Liver (tissue), 3 donors: Measurements from ENCODE around the gene PCYOX1L.

ENCODE experiments used
- EGR1 ChIP-seq, 2 donors: IDR thresholded peaks; 2 replicates each; pipeline ENCODE4 v1.6.1; 2016 to 2018; ENCODE audit warnings: antibody characterized with exemption in 2 of 2, low read depth in 2 of 2
- GABPA ChIP-seq, 2 donors: IDR thresholded peaks in 1 of 2; conservative IDR thresholded peaks in 1 of 2; 2 replicates each; pipeline ENCODE4 v1.6.1; 2016; ENCODE audit warnings: antibody characterized with exemption in 2 of 2, mild to moderate bottlenecking in 1 of 2, moderate library complexity in 1 of 2
- RAD21 ChIP-seq, 2 donors: IDR thresholded peaks; 2 replicates each; pipeline ENCODE4 v1.6.1; 2016; ENCODE audit warnings: antibody characterized with exemption in 2 of 2, mild to moderate bottlenecking in 2 of 2
- REST ChIP-seq: IDR thresholded peaks from 2 replicates; pipeline ENCODE4 v1.6.1; 2016; ENCODE audit warnings: antibody characterized with exemption, mild to moderate bottlenecking
- SP1 ChIP-seq: IDR thresholded peaks from 2 replicates; pipeline ENCODE4 v1.6.1; 2018; ENCODE audit warnings: antibody characterized with exemption, mild to moderate bottlenecking
- TAF1 ChIP-seq: conservative IDR thresholded peaks from 2 replicates; pipeline ENCODE4 v1.6.1; 2016; ENCODE audit warnings: antibody characterized with exemption, mild to moderate bottlenecking
- YY1 ChIP-seq: IDR thresholded peaks from 2 replicates; pipeline ENCODE4 v1.6.1; 2016; ENCODE audit warnings: antibody characterized with exemption, mild to moderate bottlenecking
- ZBTB33 ChIP-seq: IDR thresholded peaks from 2 replicates; pipeline ENCODE4 v1.6.1; 2016; ENCODE audit warnings: antibody characterized with exemption
- TF ChIP-seq, protein P1 (sequence below): fragments of 150-350 bp; IDR thresholded peaks from 2 replicates; pipeline ENCODE4 v1.5.1; 2017; ENCODE audit warnings: improper control_type of control experiment, low read depth, low read length; ENCODE audit not compliant: missing input control
- TF ChIP-seq, protein P2 (sequence below): IDR thresholded peaks from 2 replicates; pipeline ENCODE4 v1.6.1; 2016; ENCODE audit warnings: antibody characterized with exemption
- donor health status: healthy.
- donor health status: healthy.

- TF ChIP-seq, protein P1, sequence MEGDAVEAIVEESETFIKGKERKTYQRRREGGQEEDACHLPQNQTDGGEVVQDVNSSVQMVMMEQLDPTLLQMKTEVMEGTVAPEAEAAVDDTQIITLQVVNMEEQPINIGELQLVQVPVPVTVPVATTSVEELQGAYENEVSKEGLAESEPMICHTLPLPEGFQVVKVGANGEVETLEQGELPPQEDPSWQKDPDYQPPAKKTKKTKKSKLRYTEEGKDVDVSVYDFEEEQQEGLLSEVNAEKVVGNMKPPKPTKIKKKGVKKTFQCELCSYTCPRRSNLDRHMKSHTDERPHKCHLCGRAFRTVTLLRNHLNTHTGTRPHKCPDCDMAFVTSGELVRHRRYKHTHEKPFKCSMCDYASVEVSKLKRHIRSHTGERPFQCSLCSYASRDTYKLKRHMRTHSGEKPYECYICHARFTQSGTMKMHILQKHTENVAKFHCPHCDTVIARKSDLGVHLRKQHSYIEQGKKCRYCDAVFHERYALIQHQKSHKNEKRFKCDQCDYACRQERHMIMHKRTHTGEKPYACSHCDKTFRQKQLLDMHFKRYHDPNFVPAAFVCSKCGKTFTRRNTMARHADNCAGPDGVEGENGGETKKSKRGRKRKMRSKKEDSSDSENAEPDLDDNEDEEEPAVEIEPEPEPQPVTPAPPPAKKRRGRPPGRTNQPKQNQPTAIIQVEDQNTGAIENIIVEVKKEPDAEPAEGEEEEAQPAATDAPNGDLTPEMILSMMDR = no peak
- TF ChIP-seq TAF1 (no peak), SP1 (no peak), RAD21 (IDR thresholded peaks at IDR 0.05) (no peak), EGR1 (IDR thresholded peaks at IDR 0.05; ENCODE audit: low read depth in 2 of 2) (no peak), ZBTB33 (no peak), REST (no peak), GABPA (IDR thresholded peaks at IDR 0.05 in 1 of 2, conservative IDR thresholded peaks at IDR 0.05 in 1 of 2) (no peak), YY1 (no peak)
- TF ChIP-seq, protein P2, sequence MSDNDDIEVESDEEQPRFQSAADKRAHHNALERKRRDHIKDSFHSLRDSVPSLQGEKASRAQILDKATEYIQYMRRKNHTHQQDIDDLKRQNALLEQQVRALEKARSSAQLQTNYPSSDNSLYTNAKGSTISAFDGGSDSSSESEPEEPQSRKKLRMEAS = no peak
Measured at GRCh38 chr5:149326611-149327010, 31.2 kb upstream of the PCYOX1L start.
